HCT116 (cell line): ENCODE results near the gene GRM8. TPM values are rescaled to one million over a fixed set of nuclear protein-coding genes. Genes with fewer than 3 reads are reported as not detected.

Experiments
- ATAC-seq: fragments of 200-7000 bp; cut with Tn5 transposase; 2 replicates; pipeline ENCODE4 v1.9.1; 2020; ENCODE audit warnings: mild to moderate bottlenecking, moderate library complexity
- BruUV-seq: library from RNA; stranded (reverse); fragments of 400-500 nt; replicated peaks from 2 replicates; lab custom pipeline; 2021; lab: Mats Ljungman, UMichigan
- CTCF ChIA-PET: fragments of 300-600 bp; sonication (Branson Sonifier 250); formaldehyde crosslinking; loops from one replicate; lab custom pipeline; 2021; ENCODE audit warnings: antibody characterized with exemption; lab: Charles Lee
- POLR2A ChIA-PET: fragments of 300-600, 350-600 bp; sonication (Branson Sonifier 250); formaldehyde crosslinking; loops from one replicate; lab custom pipeline; 2021; ENCODE audit warnings: antibody characterized with exemption; lab: Charles Lee
- RAD21 ChIA-PET, 2 experiments: fragments of 300-600 bp; sonication (Branson Sonifier 250); formaldehyde crosslinking; loops; one replicate each; lab custom pipeline; 2023; ENCODE audit warnings: low total read pairs in 2 of 2; ENCODE audit not compliant: uncharacterized antibody in 2 of 2, unreplicated experiment in 2 of 2, low non-redundant PET in 1 of 2; lab: Charles Lee
- DNase-seq: peaks from one replicate; pipeline ENCODE4 v3.0.0-alpha.2; 2010; ENCODE audit warnings: low read depth, low spot score
- H2AFZ ChIP-seq: fragments of 200-600 bp; shearing (Covaris generic), sonication (generic); 2 replicates; pipeline ENCODE4 v1.6.1; 2017; ENCODE audit warnings: low read depth, mixed run types, mixed read lengths, antibody characterized with exemption, low read length; ENCODE audit not compliant: poor library complexity, severe bottlenecking
- H3K27ac ChIP-seq: 2 replicates; pipeline ENCODE4 v1.5.1; 2012; ENCODE audit warnings: low read depth, low read length
- H3K27me3 ChIP-seq: fragments of 200-600 bp; sonication (generic); 2 replicates; pipeline ENCODE4 v1.6.1; 2016; ENCODE audit warnings: mixed run types, low read length, mixed read lengths; ENCODE audit not compliant: insufficient read depth
- H3K36me3 ChIP-seq, 2 experiments: fragments of 200-500 bp in 1 of 2; fragments of 200-600 bp in 1 of 2; sonication (Bioruptor generic) in 1 of 2; sonication (generic) in 1 of 2; 2 replicates each; pipeline versions ENCODE4 v1.5.1 to v1.6.1; 2014 to 2016; ENCODE audit warnings: low read length in 2 of 2, inconsistent platforms in 1 of 2, mixed read lengths in 1 of 2, mixed run types in 1 of 2; ENCODE audit not compliant: insufficient read depth in 2 of 2, control insufficient read depth in 1 of 2
- H3K4me1 ChIP-seq, 2 experiments: fragments of 200-600 bp in 1 of 2; sonication (generic) in 1 of 2; 2 replicates each; pipeline versions ENCODE4 v1.5.1 to v1.6.1; 2012 to 2017; ENCODE audit warnings: low read length in 2 of 2, inconsistent platforms in 1 of 2, mild to moderate bottlenecking in 1 of 2, mixed read lengths in 1 of 2, mixed run types in 1 of 2, moderate library complexity in 1 of 2; ENCODE audit not compliant: insufficient read depth in 2 of 2, control insufficient read depth in 1 of 2
- H3K4me2 ChIP-seq: fragments of 200-600 bp; sonication (generic); 2 replicates; pipeline ENCODE4 v1.6.1; 2017; ENCODE audit warnings: mixed run types, low read length, mixed read lengths
- H3K4me3 ChIP-seq, 2 experiments: fragments of 200-600 bp in 1 of 2; sonication (generic) in 1 of 2; replicated peaks in 1 of 2; 2 replicates each; pipeline ENCODE4 v1.5.1; 2011 to 2016; ENCODE audit warnings: low read length in 2 of 2, control low read depth in 1 of 2, low read depth in 1 of 2, mild to moderate bottlenecking in 1 of 2, mixed read lengths in 1 of 2, mixed run types in 1 of 2
- H3K79me2 ChIP-seq: fragments of 200-600 bp; sonication (generic); 2 replicates; pipeline ENCODE4 v1.6.1; 2017; ENCODE audit warnings: mild to moderate bottlenecking, mixed run types, low read length, moderate library complexity, mixed read lengths; ENCODE audit not compliant: insufficient read depth
- H3K9ac ChIP-seq: fragments of 200-600 bp; sonication (generic); 2 replicates; pipeline ENCODE4 v1.6.1; 2016; ENCODE audit warnings: low read length, mixed read lengths
- H3K9me2 ChIP-seq: fragments of 200-600 bp; sonication (generic), shearing (Covaris generic); 2 replicates; pipeline ENCODE4 v1.6.1; 2017; ENCODE audit warnings: mixed run types, mild to moderate bottlenecking, moderate library complexity; ENCODE audit not compliant: insufficient read depth
- H3K9me3 ChIP-seq, 2 experiments: fragments of 200-500 bp in 1 of 2; fragments of 200-600 bp in 1 of 2; sonication (Bioruptor generic) in 1 of 2; sonication (generic) in 1 of 2; 2 replicates each; pipeline ENCODE4 v1.6.1; 2014 to 2017; ENCODE audit warnings: low read length in 2 of 2, mixed read lengths in 2 of 2, inconsistent platforms in 1 of 2, low read depth in 1 of 2, mild to moderate bottlenecking in 1 of 2, mixed run types in 1 of 2, moderate library complexity in 1 of 2; ENCODE audit not compliant: control insufficient read depth in 1 of 2, insufficient read depth in 1 of 2
- H4K20me1 ChIP-seq: fragments of 200-600 bp; sonication (generic), shearing (Covaris generic); 2 replicates; pipeline ENCODE4 v1.6.1; 2017; ENCODE audit warnings: mixed run types, mild to moderate bottlenecking, moderate library complexity; ENCODE audit not compliant: insufficient read depth
- ATF3 ChIP-seq: IDR thresholded peaks from 2 replicates; pipeline ENCODE4 v1.6.1; 2012
- CEBPB ChIP-seq: IDR thresholded peaks from 2 replicates; pipeline ENCODE4 v1.6.1; 2012; ENCODE audit warnings: low read depth
- EGR1 ChIP-seq: IDR thresholded peaks from 2 replicates; pipeline ENCODE4 v1.6.1; 2012; ENCODE audit warnings: low read depth
- ELF1 ChIP-seq: IDR thresholded peaks from 2 replicates; pipeline ENCODE4 v1.6.1; 2012; ENCODE audit warnings: low read depth, borderline replicate concordance
- EZH2 ChIP-seq: fragments of 200-600 bp; sonication (generic); IDR thresholded peaks from 2 replicates; pipeline ENCODE4 v1.6.1; 2017; ENCODE audit warnings: antibody characterized with exemption, mixed run types
- FOSL1 ChIP-seq: IDR thresholded peaks from 2 replicates; pipeline ENCODE4 v1.6.1; 2012; ENCODE audit warnings: low read depth
- JUND ChIP-seq: IDR thresholded peaks from 2 replicates; pipeline ENCODE4 v1.6.1; 2012
- POLR2A ChIP-seq: IDR thresholded peaks from 2 replicates; pipeline ENCODE4 v1.7.0; 2011; ENCODE audit warnings: borderline replicate concordance; ENCODE audit not compliant: insufficient read depth, insufficient read length; ENCODE audit errors: extremely low read depth
- SRF ChIP-seq: IDR thresholded peaks from 2 replicates; pipeline ENCODE4 v1.6.1; 2012; ENCODE audit warnings: low read depth
- TCF7L2 ChIP-seq: IDR thresholded peaks from 2 replicates; pipeline ENCODE4 v1.7.0; 2011; ENCODE audit warnings: borderline replicate concordance, inconsistent platforms; ENCODE audit not compliant: insufficient read depth, insufficient read length; ENCODE audit errors: extremely low read depth
- ZFX ChIP-seq: fragments of 450-650 bp; IDR thresholded peaks from 2 replicates; pipeline ENCODE4 v1.6.1; 2017
- ZNF274 ChIP-seq: fragments of 200-500 bp; sonication (Bioruptor generic); IDR thresholded peaks from 2 replicates; pipeline ENCODE4 v1.6.1; 2014; ENCODE audit warnings: mild to moderate bottlenecking, low read depth, low read length, inconsistent platforms
- intact Hi-C: fragments of 100-400 bp; cut with micrococcal nuclease; formaldehyde crosslinking; loops from 2 replicates; pipeline ENCODE4 v1.10.0; 2022
- total RNA-seq: library from RNA; stranded (reverse); gene quantifications from one replicate; pipeline ENCODE4 v1.2.1, GENCODE V29; 2021; ENCODE audit not compliant: unreplicated experiment

Gene GRM8
- total RNA-seq, 1 experiment from 2014 or later = 0.05 TPM

DNA sequence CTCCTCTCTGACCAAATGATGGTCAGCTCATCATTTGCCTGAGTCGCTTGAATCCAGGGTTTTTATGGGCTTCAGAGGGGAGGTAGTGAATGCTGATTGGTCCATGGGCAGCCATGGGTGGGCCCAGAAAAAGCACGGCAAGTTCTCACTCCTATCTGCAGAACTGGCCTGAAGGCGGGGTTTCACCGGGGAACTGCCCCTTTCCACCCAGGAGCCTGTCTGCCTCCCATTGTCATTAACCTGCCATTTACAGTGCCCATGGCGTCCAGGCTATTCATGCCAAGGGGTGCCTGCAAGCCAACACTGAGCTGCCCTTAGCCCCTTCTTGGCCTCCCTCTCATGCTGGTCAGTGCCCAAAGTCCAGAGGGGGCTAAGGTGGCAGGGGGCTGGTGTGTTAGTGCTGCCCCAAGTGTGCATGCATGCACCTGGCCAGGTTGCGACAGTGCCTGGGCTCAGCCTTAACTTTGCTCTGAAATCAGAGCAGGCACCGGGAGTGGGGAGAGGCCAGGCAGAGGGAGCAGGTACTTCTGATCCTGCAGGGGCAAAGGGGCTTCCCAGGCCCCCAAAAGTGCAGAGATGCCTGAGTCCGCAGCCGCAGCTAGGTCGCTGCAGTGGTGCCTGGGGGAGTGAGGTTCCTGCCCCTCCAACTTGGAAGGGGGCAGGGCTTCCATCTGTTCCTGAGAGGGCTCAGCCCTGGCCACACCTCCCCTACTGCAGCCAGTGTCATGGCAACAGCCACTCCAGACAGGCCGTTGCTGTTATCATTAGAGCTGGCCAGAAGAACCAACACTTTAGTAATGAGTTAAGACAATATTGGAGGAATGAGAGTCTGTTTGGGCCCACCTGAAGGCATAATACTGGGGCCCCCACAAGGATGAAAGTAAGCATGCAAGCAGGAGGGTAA lies 561.6 kb downstream of the GRM8 start:
- Histone ChIP-seq H3K27ac (no peak overlapping the region), H3K4me3 (no peak overlapping the region), H3K9me3 (no peaks in the 10 kb centered on the region), H3K27me3 (no peaks in the 10 kb centered on the region), H3K4me2 (no peak overlapping the region), H3K79me2 (no peaks in the 10 kb centered on the region), H3K36me3 (no peaks in the 10 kb centered on the region), H2AFZ (no peak overlapping the region), H4K20me1 (no peaks in the 10 kb centered on the region), H3K9ac (no peak overlapping the region), H3K4me1 (no peaks in the 10 kb centered on the region), H3K9me2 (no peaks in the 10 kb centered on the region)
- ChIA-PET RAD21 (no interaction called here), CTCF (no interaction called here), POLR2A (no interaction called here)
- TF ChIP-seq JUND (no peak), CEBPB (no peak), ELF1 (no peak), TCF7L2 (no peak), ZNF274 (no peak), ATF3 (no peak), POLR2A (no peak), FOSL1 (no peak), SRF (no peak), EGR1 (no peak), ZFX (no peak), EZH2 (no peak)
- no peak for ATAC-seq
- DNase-seq = no peak
- intact Hi-C loops = no loop called here
- no TSS peak for BruUV-seq
